Loucy (cell line): ENCODE data around the gene GPR18.

Source experiments
- CTCF ChIP-seq: fragments of 200-600 bp; sonication (generic); conservative IDR thresholded peaks from 2 replicates; pipeline ENCODE4 v1.5.1; 2014; ENCODE audit warnings: mild to moderate bottlenecking, antibody characterized with exemption, low read length
- EZH2phosphoT487 ChIP-seq: fragments of 200-600 bp; IDR thresholded peaks from 2 replicates; pipeline ENCODE4 v1.6.1; 2018; ENCODE audit warnings: antibody characterized with exemption, mild to moderate bottlenecking, moderate library complexity, borderline replicate concordance

- no peak for TF ChIP-seq CTCF
- no peak for TF ChIP-seq EZH2phosphoT487
These were observed 51.3 kb downstream of the GPR18 start for GRCh38 chr13:99206873-99207272.
